Fibroblast of pulmonary artery (primary cell): ENCODE data around the gene MORF4L1.
A peak's percentile ranks its signal among the peaks of the same experiment; 100 is the strongest.

Source experiments
- DNase-seq: peaks from one replicate; pipeline ENCODE4 v3.0.0-alpha.2; 2010; ENCODE audit warnings: low read depth
- H3K4me3 ChIP-seq: replicated peaks from 2 replicates; pipeline ENCODE4 v1.5.1; 2011; ENCODE audit warnings: low read depth, mild to moderate bottlenecking, control low read depth, low read length, moderate library complexity
- TF ChIP-seq, protein P1 (sequence below): IDR thresholded peaks from 2 replicates; pipeline ENCODE4 v1.5.1; 2011; ENCODE audit warnings: mild to moderate bottlenecking, control low read depth, low read length, inconsistent platforms; ENCODE audit errors: missing control alignments

Gene MORF4L1

DNA sequence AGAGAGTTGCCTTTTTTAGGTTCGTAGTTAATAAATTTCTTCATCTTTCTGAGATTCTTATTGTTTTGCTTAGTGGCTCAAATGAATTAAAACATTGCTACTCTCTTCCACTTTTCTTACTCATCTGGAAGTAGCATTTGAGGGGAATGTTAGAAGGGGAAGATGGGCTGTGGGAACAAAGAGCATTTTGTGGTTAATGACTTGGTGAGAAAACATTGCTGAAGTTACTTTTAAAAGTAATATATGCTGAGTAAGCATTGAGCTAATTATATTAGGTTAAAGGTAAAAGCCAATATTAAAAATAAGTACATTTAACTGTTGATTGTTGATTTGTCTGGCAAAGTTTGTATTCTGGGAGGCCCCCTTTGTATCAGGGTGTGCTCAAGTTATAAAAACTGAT lies 5.7 kb downstream of the MORF4L1 start:
- TF ChIP-seq, protein P1, sequence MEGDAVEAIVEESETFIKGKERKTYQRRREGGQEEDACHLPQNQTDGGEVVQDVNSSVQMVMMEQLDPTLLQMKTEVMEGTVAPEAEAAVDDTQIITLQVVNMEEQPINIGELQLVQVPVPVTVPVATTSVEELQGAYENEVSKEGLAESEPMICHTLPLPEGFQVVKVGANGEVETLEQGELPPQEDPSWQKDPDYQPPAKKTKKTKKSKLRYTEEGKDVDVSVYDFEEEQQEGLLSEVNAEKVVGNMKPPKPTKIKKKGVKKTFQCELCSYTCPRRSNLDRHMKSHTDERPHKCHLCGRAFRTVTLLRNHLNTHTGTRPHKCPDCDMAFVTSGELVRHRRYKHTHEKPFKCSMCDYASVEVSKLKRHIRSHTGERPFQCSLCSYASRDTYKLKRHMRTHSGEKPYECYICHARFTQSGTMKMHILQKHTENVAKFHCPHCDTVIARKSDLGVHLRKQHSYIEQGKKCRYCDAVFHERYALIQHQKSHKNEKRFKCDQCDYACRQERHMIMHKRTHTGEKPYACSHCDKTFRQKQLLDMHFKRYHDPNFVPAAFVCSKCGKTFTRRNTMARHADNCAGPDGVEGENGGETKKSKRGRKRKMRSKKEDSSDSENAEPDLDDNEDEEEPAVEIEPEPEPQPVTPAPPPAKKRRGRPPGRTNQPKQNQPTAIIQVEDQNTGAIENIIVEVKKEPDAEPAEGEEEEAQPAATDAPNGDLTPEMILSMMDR = no peak
- peak; percentile 30 for DNase-seq
- no peak overlapping the region for H3K4me3 ChIP-seq

- TF ChIP-seq, protein P1 = no peak
- H3K4me3 ChIP-seq = no peak overlapping the region
- no peak for DNase-seq
Measured at GRCh38 chr15:78879517-78880241, 7.0 kb downstream of the MORF4L1 start.

DNA sequence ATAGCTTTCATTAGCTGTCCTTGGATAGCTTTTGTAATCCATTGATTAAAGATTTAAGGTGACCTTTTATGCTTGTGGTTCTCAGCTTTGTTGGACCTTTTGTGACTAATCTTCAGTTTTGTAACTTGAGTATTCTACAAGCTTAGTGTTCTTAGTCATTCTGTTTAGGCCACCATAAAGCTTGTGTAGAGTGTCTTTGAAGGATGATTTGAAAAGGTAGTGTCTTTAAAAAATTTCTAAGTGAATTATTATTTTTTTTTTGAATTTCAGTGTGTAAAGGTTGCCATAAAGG lies 7.5 kb downstream of the MORF4L1 start:
- DNase-seq = no peak
- H3K4me3 ChIP-seq = no peak overlapping the region
- TF ChIP-seq, protein P1 = no peak

DNA sequence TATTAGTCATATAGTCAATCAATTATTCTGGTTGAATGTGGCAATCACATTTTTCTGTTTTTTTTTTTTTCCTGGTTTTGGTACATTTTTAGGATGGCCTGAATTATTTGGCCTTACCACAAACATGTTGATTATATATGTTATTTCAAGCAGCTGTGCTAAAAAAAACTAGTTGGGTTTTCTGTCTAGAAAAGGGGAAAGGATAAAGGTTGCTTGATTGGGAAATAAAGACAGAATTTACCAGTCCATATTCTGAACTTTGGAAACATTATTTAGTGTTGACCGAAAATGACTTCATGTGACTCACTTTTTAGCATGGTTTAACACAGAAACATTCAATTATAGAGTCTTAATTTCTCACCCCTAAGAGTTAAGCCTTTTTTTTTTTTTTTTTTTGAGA lies 8.1 kb downstream of the MORF4L1 start:
- no peak for DNase-seq
- TF ChIP-seq, protein P1 = no peak

GRCh38 chr15:78881681-78882080 lies 9.0 kb downstream of the MORF4L1 start:
- no peak for DNase-seq
- H3K4me3 ChIP-seq = no peak overlapping the region
- TF ChIP-seq, protein P1 = no peak

More for the DNA sequence above, 8.1 kb downstream of the MORF4L1 start:
- no peak overlapping the region for H3K4me3 ChIP-seq

- TF ChIP-seq, protein P1 = no peak
- H3K4me3 ChIP-seq = no peak overlapping the region
- DNase-seq = no peak
Measured at GRCh38 chr15:78889000-78889399, 16.3 kb downstream of the MORF4L1 start.

- no peak overlapping the region for H3K4me3 ChIP-seq
- no peak for DNase-seq
- TF ChIP-seq, protein P1 = no peak
Measured at GRCh38 chr15:78893538-78893937, 20.8 kb downstream of the MORF4L1 start.
